ENCODE measurements around the gene IRF6. TPM values are rescaled to one million over a fixed set of nuclear protein-coding genes. Genes with fewer than 3 reads are reported as not detected.

The IRF6 gene
- polyA plus RNA-seq, 1 of the 3 experiments (the other 2 are of a cell fraction), result 0.94 TPM

DNA sequence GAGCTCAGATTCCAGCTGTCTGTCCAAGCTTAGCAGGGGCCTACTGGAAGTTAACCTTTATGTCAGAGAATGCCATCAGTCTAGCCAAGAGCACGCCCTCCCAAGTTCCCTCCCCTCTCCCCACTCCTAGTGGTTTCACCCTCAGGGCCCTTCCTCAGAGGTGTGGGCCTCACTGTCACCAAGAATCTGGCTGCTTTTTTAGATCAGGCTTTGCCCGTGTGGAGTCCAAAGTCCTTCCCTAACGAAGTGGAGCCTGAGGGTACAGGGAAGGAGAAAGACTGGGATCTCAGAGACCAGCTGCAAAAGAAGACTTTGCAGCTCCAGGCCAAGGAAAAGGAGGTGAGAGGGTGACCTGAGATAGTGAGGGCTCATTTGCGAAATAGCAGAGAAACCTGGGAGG is 25.7 kb downstream of the IRF6 start (continued):
- TF ChIP-seq, protein P1, sequence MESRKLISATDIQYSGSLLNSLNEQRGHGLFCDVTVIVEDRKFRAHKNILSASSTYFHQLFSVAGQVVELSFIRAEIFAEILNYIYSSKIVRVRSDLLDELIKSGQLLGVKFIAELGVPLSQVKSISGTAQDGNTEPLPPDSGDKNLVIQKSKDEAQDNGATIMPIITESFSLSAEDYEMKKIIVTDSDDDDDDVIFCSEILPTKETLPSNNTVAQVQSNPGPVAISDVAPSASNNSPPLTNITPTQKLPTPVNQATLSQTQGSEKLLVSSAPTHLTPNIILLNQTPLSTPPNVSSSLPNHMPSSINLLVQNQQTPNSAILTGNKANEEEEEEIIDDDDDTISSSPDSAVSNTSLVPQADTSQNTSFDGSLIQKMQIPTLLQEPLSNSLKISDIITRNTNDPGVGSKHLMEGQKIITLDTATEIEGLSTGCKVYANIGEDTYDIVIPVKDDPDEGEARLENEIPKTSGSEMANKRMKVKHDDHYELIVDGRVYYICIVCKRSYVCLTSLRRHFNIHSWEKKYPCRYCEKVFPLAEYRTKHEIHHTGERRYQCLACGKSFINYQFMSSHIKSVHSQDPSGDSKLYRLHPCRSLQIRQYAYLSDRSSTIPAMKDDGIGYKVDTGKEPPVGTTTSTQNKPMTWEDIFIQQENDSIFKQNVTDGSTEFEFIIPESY (IDR thresholded peaks at IDR 0.05; ENCODE audit: borderline replicate concordance, low read depth), result no peak
- no peak for TF ChIP-seq NFIC (IDR thresholded peaks at IDR 0.05; ENCODE audit: borderline replicate concordance)

DNA sequence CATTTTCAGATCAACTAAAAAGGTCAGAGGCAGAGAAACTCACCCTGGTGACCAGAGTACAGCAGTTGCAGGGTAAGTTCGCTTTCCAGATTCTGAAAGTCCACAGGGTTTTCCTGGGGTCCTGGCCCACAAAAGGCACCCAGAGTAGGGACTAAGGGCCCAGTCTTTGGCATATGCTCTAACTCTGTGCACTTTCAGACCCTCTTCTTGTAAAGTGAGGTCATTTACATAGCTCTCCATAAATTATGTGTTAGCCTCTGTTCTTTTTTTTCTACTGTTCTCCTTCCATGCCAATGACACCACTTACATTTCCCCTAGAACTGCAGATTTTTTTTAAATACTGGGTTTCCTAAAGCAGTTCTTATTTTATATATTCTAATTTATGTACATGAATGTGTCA is 27.8 kb downstream of the IRF6 start:
- Histone ChIP-seq H2AFZ (ENCODE audit: low read depth) (no peak overlapping the region), H3K79me2 (ENCODE audit: insufficient read depth) (peaks cover 12% of the 10 kb centered on the region), H3K9me2 (no peaks in the 10 kb centered on the region), H3K9me3 (no peaks in the 10 kb centered on the region), H3K4me3 (ENCODE audit: low read depth in 2 of 2, low read length in 1 of 2) (no peak overlapping the region), H3K4me1 (ENCODE audit: control insufficient read depth in 1 of 2, insufficient read depth in 2 of 2, low read depth in 1 of 2, low read length in 1 of 2) (peaks cover 5% of the 10 kb centered on the region in 2 experiments; a peak in 3 of 4 replicates), H3F3A (replicated peaks; ENCODE audit: insufficient read depth) (peaks cover 4% of the 10 kb centered on the region), H3K27me3 (ENCODE audit: insufficient read depth) (no peaks in the 10 kb centered on the region), H3K9ac (no peak overlapping the region), H3K27ac (ENCODE audit: low read depth in 2 of 2, low read length in 1 of 2) (no peak overlapping the region), H3K4me2 (no peak overlapping the region), H4K20me1 (ENCODE audit: insufficient read depth) (no peaks in the 10 kb centered on the region), H3K36me3 (replicated peaks in 1 of 2; ENCODE audit: control insufficient read depth in 1 of 2, insufficient read depth in 2 of 2, low read length in 1 of 2) (peaks cover 16 to 19% of the 10 kb centered on the region in 2 experiments)
- no peak for TF ChIP-seq RAD21 (IDR thresholded peaks at IDR 0.05; ENCODE audit: low read length)
- TF ChIP-seq, protein P2, sequence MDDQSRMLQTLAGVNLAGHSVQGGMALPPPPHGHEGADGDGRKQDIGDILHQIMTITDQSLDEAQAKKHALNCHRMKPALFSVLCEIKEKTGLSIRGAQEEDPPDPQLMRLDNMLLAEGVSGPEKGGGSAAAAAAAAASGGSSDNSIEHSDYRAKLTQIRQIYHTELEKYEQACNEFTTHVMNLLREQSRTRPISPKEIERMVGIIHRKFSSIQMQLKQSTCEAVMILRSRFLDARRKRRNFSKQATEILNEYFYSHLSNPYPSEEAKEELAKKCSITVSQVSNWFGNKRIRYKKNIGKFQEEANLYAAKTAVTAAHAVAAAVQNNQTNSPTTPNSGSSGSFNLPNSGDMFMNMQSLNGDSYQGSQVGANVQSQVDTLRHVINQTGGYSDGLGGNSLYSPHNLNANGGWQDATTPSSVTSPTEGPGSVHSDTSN (IDR thresholded peaks at IDR 0.05), result no peak
- no peak for TF ChIP-seq POLR2AphosphoS5 (IDR thresholded peaks at IDR 0.05; ENCODE audit: low read depth, low read length)
- TF ChIP-seq RCOR1 (IDR thresholded peaks at IDR 0.05; ENCODE audit: low read length), result no peak
- no peak for TF ChIP-seq FOXM1 (IDR thresholded peaks at IDR 0.05; ENCODE audit: low read depth)
- TF ChIP-seq, protein P3, sequence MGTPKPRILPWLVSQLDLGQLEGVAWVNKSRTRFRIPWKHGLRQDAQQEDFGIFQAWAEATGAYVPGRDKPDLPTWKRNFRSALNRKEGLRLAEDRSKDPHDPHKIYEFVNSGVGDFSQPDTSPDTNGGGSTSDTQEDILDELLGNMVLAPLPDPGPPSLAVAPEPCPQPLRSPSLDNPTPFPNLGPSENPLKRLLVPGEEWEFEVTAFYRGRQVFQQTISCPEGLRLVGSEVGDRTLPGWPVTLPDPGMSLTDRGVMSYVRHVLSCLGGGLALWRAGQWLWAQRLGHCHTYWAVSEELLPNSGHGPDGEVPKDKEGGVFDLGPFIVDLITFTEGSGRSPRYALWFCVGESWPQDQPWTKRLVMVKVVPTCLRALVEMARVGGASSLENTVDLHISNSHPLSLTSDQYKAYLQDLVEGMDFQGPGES (IDR thresholded peaks at IDR 0.05; ENCODE audit: low read depth, low read length), result no peak
- no peak for TF ChIP-seq RFX5 (IDR thresholded peaks at IDR 0.05; ENCODE audit: low read length)
- no peak for TF ChIP-seq FOSL2 (IDR thresholded peaks at IDR 0.05; ENCODE audit: borderline replicate concordance, low read depth)
- no peak for TF ChIP-seq SIN3A (IDR thresholded peaks at IDR 0.05; ENCODE audit: borderline replicate concordance, low read depth, low read length)
- TF ChIP-seq, protein P4, sequence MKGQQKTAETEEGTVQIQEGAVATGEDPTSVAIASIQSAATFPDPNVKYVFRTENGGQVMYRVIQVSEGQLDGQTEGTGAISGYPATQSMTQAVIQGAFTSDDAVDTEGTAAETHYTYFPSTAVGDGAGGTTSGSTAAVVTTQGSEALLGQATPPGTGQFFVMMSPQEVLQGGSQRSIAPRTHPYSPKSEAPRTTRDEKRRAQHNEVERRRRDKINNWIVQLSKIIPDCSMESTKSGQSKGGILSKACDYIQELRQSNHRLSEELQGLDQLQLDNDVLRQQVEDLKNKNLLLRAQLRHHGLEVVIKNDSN (IDR thresholded peaks at IDR 0.05; ENCODE audit: borderline replicate concordance, low read depth), result no peak
- TF ChIP-seq EZH2phosphoT487 (IDR thresholded peaks at IDR 0.05; ENCODE audit: borderline replicate concordance, low read depth), result no peak
- no peak for TF ChIP-seq EP300 (IDR thresholded peaks at IDR 0.05; ENCODE audit: borderline replicate concordance in 1 of 2, low read depth in 1 of 2, low read length in 1 of 2)
- TF ChIP-seq SMC3 (IDR thresholded peaks at IDR 0.05; ENCODE audit: low read depth, low read length), result no peak
- TF ChIP-seq, protein P5, sequence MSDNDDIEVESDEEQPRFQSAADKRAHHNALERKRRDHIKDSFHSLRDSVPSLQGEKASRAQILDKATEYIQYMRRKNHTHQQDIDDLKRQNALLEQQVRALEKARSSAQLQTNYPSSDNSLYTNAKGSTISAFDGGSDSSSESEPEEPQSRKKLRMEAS (IDR thresholded peaks at IDR 0.05; ENCODE audit: low read depth), result no peak
- TF ChIP-seq TEAD4 (IDR thresholded peaks at IDR 0.05; ENCODE audit: borderline replicate concordance, insufficient read depth), result no peak
- CTCF ChIA-PET, result interaction anchor here (1.0 to 1.3 kb wide), 2 partner anchors 9 to 17 kb away, joined by 3 to 4 read pairs; no protein-coding TSS in a partner anchor
- 100% methylated on average over 1 of the region's 1 CpG for WGBS (ENCODE audit: low lambda C conversion rate)
- no peak for DNase-seq
- POLR2A ChIA-PET, result no interaction called here
